OCI-LY1 (cell line): ENCODE measurements around the gene POLA1.

Experiments
- CTCF ChIP-seq: fragments of 200-600 bp; sonication (generic), shearing (Covaris generic); IDR thresholded peaks from 2 replicates; pipeline ENCODE4 v1.5.1; 2017; ENCODE audit warnings: mild to moderate bottlenecking, antibody characterized with exemption, low read length, moderate library complexity, mixed read lengths
- EZH2 ChIP-seq: fragments of 200-600 bp; sonication (generic), shearing (Covaris generic); IDR thresholded peaks from 2 replicates; pipeline ENCODE4 v1.8.0; 2017; ENCODE audit warnings: borderline replicate concordance, mixed run types, mild to moderate bottlenecking, antibody characterized with exemption, low read length, moderate library complexity, mixed read lengths

- no peak for TF ChIP-seq CTCF
- no peak for TF ChIP-seq EZH2
Measured at GRCh38 chrX:24777660-24778059, 83.9 kb downstream of the POLA1 start.
